ENCODE measurements around the gene CTTN. TPM values are rescaled to one million over a fixed set of nuclear protein-coding genes. Genes with fewer than 3 reads are reported as not detected.

Gene CTTN
- total RNA-seq, 1 experiment from 2014 or later, result 503 TPM

- Histone ChIP-seq H3K27me3 (ENCODE audit: control insufficient read depth, insufficient read depth, low read length) (no peaks in the 10 kb centered on the region), H3K4me1 (ENCODE audit: control insufficient read depth, insufficient read depth, low read length) (no peaks in the 10 kb centered on the region), H3K36me3 (ENCODE audit: control insufficient read depth, insufficient read depth, low read length) (peaks cover 21% of the 10 kb centered on the region), H3K4me3 (ENCODE audit: low read depth in 2 of 2, low read length in 2 of 2) (no peak overlapping the region), H3K9me3 (ENCODE audit: control insufficient read depth, insufficient read depth, low read depth, low read length) (no peaks in the 10 kb centered on the region), H3K27ac (ENCODE audit: low read length) (no peak overlapping the region)
- ATAC-seq, result no peak
- BruUV-seq (replicated peaks), result no TSS peak
- ChIA-PET CTCF (no interaction called here), POLR2A (no interaction called here)
- no peak for DNase-seq (ENCODE audit: low read depth, low spot score)
- intact Hi-C loops (cut with micrococcal nuclease; ENCODE audit: unreplicated experiment), result no loop called here
- TF ChIP-seq CTCF (IDR thresholded peaks at IDR 0.05) (no peak), TCF7L2 (IDR thresholded peaks at IDR 0.05; ENCODE audit: low read depth, low read length) (no peak), POLR2AphosphoS5 (IDR thresholded peaks at IDR 0.05; ENCODE audit: low read depth, low read length) (no peak), SIN3A (IDR thresholded peaks at IDR 0.05; ENCODE audit: borderline replicate concordance, insufficient read depth, low read depth, low read length) (no peak)
- TF ChIP-seq, protein P1, sequence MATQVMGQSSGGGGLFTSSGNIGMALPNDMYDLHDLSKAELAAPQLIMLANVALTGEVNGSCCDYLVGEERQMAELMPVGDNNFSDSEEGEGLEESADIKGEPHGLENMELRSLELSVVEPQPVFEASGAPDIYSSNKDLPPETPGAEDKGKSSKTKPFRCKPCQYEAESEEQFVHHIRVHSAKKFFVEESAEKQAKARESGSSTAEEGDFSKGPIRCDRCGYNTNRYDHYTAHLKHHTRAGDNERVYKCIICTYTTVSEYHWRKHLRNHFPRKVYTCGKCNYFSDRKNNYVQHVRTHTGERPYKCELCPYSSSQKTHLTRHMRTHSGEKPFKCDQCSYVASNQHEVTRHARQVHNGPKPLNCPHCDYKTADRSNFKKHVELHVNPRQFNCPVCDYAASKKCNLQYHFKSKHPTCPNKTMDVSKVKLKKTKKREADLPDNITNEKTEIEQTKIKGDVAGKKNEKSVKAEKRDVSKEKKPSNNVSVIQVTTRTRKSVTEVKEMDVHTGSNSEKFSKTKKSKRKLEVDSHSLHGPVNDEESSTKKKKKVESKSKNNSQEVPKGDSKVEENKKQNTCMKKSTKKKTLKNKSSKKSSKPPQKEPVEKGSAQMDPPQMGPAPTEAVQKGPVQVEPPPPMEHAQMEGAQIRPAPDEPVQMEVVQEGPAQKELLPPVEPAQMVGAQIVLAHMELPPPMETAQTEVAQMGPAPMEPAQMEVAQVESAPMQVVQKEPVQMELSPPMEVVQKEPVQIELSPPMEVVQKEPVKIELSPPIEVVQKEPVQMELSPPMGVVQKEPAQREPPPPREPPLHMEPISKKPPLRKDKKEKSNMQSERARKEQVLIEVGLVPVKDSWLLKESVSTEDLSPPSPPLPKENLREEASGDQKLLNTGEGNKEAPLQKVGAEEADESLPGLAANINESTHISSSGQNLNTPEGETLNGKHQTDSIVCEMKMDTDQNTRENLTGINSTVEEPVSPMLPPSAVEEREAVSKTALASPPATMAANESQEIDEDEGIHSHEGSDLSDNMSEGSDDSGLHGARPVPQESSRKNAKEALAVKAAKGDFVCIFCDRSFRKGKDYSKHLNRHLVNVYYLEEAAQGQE (IDR thresholded peaks at IDR 0.05; ENCODE audit: insufficient read depth in 1 of 2, low read depth in 2 of 2, low read length in 1 of 2), result no peak
- in situ Hi-C loops (cut with HindIII; ENCODE audit: low pct_unique_long_range_greater_than_20kb, low sequenced_read_pairs), result no loop called here
These were observed 33.4 kb upstream of the CTTN start for GRCh38 chr11:70364745-70365543.

DNA sequence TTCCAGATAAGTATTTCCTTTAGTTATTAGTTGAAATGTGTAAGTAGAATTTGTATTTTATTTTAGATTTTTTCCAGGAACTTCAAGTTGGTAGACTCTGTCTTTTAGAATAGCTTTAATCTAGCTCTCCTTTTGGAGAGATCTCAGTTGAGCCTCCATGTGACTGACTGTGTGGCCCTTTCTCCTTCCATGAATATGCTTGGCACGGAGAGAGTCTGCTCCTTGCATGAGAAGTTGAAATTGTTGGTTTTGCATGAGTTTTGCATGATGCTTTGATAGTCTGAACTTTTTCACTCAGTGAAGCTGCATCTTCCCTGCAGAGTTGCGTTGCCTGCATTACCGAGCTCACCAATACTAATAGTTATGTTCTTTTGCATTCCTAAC is 32.8 kb upstream of the CTTN start:
- no TSS peak for BruUV-seq (replicated peaks)
- ChIA-PET CTCF (no interaction called here), POLR2A (no interaction called here)
- no peak overlapping the region for H3K4me3 ChIP-seq (ENCODE audit: low read depth in 2 of 2, low read length in 2 of 2)
- ATAC-seq (no peak), DNase-seq (ENCODE audit: low read depth, low spot score) (no peak)
- TF ChIP-seq CTCF (IDR thresholded peaks at IDR 0.05) (no peak), TCF7L2 (IDR thresholded peaks at IDR 0.05; ENCODE audit: low read depth, low read length) (no peak), SIN3A (IDR thresholded peaks at IDR 0.05; ENCODE audit: borderline replicate concordance, insufficient read depth, low read depth, low read length) (no peak), POLR2AphosphoS5 (IDR thresholded peaks at IDR 0.05; ENCODE audit: low read depth, low read length) (no peak)
- TF ChIP-seq, protein P1 (IDR thresholded peaks at IDR 0.05; ENCODE audit: insufficient read depth in 1 of 2, low read depth in 2 of 2, low read length in 1 of 2), result no peak
- in situ Hi-C loops (cut with HindIII; ENCODE audit: low pct_unique_long_range_greater_than_20kb, low sequenced_read_pairs), result no loop called here
- no peaks in the 10 kb centered on the region for H3K27me3 ChIP-seq (ENCODE audit: control insufficient read depth, insufficient read depth, low read length)
- intact Hi-C loops (cut with micrococcal nuclease; ENCODE audit: unreplicated experiment), result no loop called here
- no peak overlapping the region for H3K27ac ChIP-seq (ENCODE audit: low read length)
- H3K9me3 ChIP-seq (ENCODE audit: control insufficient read depth, insufficient read depth, low read depth, low read length), result no peaks in the 10 kb centered on the region
- no peaks in the 10 kb centered on the region for H3K4me1 ChIP-seq (ENCODE audit: control insufficient read depth, insufficient read depth, low read length)
- peaks cover 21% of the 10 kb centered on the region for H3K36me3 ChIP-seq (ENCODE audit: control insufficient read depth, insufficient read depth, low read length)

Measured in Panc1 (cell line).